Tibial nerve (tissue), 4 donors: Measurements from ENCODE around the gene RUVBL1.

Experiments
- EP300 ChIP-seq, 2 donors: sonication (generic); formaldehyde crosslinking; IDR thresholded peaks; one replicate each; pipeline ENCODE4 v1.6.1; 2017; ENCODE audit warnings: antibody characterized with exemption in 2 of 2, mild to moderate bottlenecking in 1 of 2
- TF ChIP-seq, protein P1 (sequence below), 5 experiments: fragments of 200-600 bp in 3 of 5; fragments of 450-650 bp in 2 of 5; sonication (generic) in 3 of 5; IDR thresholded peaks; one replicate each; pipeline ENCODE4 v1.5.1; 2016 to 2019; ENCODE audit warnings: antibody characterized with exemption in 5 of 5, mild to moderate bottlenecking in 3 of 5, moderate library complexity in 2 of 5

DNA sequence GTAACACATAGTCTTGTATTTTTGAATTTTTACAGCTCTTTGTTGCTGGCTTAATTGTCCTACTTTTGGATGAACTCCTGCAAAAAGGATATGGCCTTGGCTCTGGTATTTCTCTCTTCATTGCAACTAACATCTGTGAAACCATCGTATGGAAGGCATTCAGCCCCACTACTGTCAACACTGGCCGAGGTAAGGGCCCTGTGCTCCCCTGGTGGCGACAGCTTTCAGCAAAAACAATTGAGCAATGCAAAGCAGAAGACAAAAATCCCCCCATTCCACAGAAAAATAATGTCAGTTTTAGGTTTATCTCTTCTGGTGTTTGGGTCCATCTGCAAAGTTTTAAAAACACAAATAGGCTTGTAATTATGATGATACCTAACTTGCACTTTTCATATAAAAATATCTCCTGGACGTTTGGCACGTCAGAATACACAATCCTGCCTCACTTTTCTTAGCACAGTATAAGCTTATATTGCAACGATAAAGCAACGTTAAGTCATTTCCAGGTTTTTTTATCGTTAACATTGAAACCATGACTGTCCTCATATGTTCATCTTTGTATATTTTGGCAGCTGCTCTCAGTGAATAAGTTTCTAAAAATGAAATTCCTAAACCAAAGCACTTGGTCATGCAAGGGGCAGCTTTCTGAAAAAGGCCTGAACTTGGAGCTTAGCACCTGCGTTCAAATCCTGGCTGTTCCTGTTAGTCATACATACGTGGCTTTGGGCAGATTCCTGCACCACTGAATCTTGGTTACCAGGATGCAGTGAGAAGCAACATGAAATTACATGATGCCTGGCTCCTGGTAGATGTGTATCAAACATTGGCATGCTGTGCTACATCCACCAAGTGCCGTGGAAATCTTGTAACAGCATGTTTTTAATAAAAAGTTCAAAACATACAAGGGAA, 62.9 kb downstream of the RUVBL1 start:
- TF ChIP-seq, protein P1, sequence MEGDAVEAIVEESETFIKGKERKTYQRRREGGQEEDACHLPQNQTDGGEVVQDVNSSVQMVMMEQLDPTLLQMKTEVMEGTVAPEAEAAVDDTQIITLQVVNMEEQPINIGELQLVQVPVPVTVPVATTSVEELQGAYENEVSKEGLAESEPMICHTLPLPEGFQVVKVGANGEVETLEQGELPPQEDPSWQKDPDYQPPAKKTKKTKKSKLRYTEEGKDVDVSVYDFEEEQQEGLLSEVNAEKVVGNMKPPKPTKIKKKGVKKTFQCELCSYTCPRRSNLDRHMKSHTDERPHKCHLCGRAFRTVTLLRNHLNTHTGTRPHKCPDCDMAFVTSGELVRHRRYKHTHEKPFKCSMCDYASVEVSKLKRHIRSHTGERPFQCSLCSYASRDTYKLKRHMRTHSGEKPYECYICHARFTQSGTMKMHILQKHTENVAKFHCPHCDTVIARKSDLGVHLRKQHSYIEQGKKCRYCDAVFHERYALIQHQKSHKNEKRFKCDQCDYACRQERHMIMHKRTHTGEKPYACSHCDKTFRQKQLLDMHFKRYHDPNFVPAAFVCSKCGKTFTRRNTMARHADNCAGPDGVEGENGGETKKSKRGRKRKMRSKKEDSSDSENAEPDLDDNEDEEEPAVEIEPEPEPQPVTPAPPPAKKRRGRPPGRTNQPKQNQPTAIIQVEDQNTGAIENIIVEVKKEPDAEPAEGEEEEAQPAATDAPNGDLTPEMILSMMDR (IDR thresholded peaks at IDR 0.05) = no peak
- TF ChIP-seq EP300 (IDR thresholded peaks at IDR 0.05) = no peak
